Keratinocyte (primary cell): Measurements from ENCODE around the gene FKBP5. TPM values are rescaled to one million over a fixed set of nuclear protein-coding genes. Genes with fewer than 3 reads are reported as not detected.

ENCODE experiments used
- DNase-seq: peaks from one replicate; pipeline ENCODE4 v3.0.0-alpha.2; 2011; ENCODE audit warnings: low read depth, missing footprints, low spot score
- FAIRE-seq: peaks from 2 replicates; lab custom pipeline; 2011; peaks lifted over from hg19 to GRCh38; lab: Jason Lieb, UNC
- H2AFZ ChIP-seq: 2 replicates; pipeline ENCODE4 v1.6.0; 2012; ENCODE audit warnings: low read length, control low read depth, inconsistent platforms; ENCODE audit not compliant: control insufficient read depth
- H3K27ac ChIP-seq: 2 replicates; pipeline ENCODE4 v1.5.1; 2011; ENCODE audit warnings: low read length; ENCODE audit not compliant: control insufficient read depth, insufficient read depth
- H3K27me3 ChIP-seq: 3 replicates; pipeline ENCODE4 v1.6.0; 2011; ENCODE audit warnings: low read length; ENCODE audit not compliant: control insufficient read depth, insufficient read depth; ENCODE audit errors: extremely low read depth
- H3K36me3 ChIP-seq, 2 experiments: 2 replicates in 1 of 2; 3 replicates in 1 of 2; pipeline ENCODE4 v1.5.1; 2011; ENCODE audit warnings: low read length in 2 of 2, mild to moderate bottlenecking in 1 of 2; ENCODE audit not compliant: control insufficient read depth in 2 of 2, insufficient read depth in 2 of 2; ENCODE audit errors: extremely low read depth in 1 of 2
- H3K4me1 ChIP-seq: 3 replicates; pipeline ENCODE4 v1.5.1; 2011; ENCODE audit warnings: low read length; ENCODE audit not compliant: control insufficient read depth, insufficient read depth; ENCODE audit errors: extremely low read depth
- H3K4me2 ChIP-seq: 3 replicates; pipeline ENCODE4 v1.6.0; 2011; ENCODE audit warnings: low read depth, low read length; ENCODE audit not compliant: control insufficient read depth, insufficient read depth; ENCODE audit errors: extremely low read depth
- H3K4me3 ChIP-seq, 3 experiments: fragments of 200-600 bp in 1 of 3; sonication (generic) in 1 of 3; 2 replicates in 2 of 3; 3 replicates in 1 of 3; pipeline ENCODE4 v1.5.1; 2011 to 2016; ENCODE audit warnings: low read length in 3 of 3, mild to moderate bottlenecking in 3 of 3, control low read depth in 2 of 3, inconsistent platforms in 1 of 3, low read depth in 1 of 3, mixed read lengths in 1 of 3, mixed run types in 1 of 3, moderate library complexity in 1 of 3; ENCODE audit not compliant: control insufficient read depth in 2 of 3, insufficient read depth in 2 of 3; ENCODE audit errors: extremely low read depth in 1 of 3
- H3K79me2 ChIP-seq: 2 replicates; pipeline ENCODE4 v1.6.0; 2012; ENCODE audit warnings: low read length; ENCODE audit not compliant: control insufficient read depth, insufficient read depth
- H3K9ac ChIP-seq: 3 replicates; pipeline ENCODE4 v1.6.0; 2011; ENCODE audit warnings: low read length; ENCODE audit not compliant: control insufficient read depth, insufficient read depth; ENCODE audit errors: extremely low read depth
- H3K9me1 ChIP-seq: 3 replicates; pipeline ENCODE4 v1.6.0; 2011; ENCODE audit warnings: low read length; ENCODE audit not compliant: control insufficient read depth, insufficient read depth; ENCODE audit errors: extremely low read depth
- H3K9me3 ChIP-seq: 2 replicates; pipeline ENCODE4 v1.5.1; 2012; ENCODE audit warnings: low read depth, low read length; ENCODE audit not compliant: control insufficient read depth
- H4K20me1 ChIP-seq: 3 replicates; pipeline ENCODE4 v1.6.0; 2011; ENCODE audit warnings: low read length; ENCODE audit not compliant: control insufficient read depth, insufficient read depth; ENCODE audit errors: extremely low read depth
- CTCF ChIP-seq, 3 experiments: IDR thresholded peaks in 1 of 3; conservative IDR thresholded peaks in 1 of 3; optimal IDR thresholded peaks in 1 of 3; 2 replicates in 2 of 3; 3 replicates in 1 of 3; pipeline versions ENCODE3 to v1.5.1; 2011; ENCODE audit warnings: low read length in 3 of 3, mild to moderate bottlenecking in 3 of 3, moderate library complexity in 2 of 3, control low read depth in 1 of 3, inconsistent platforms in 1 of 3; ENCODE audit not compliant: insufficient read depth in 2 of 3; ENCODE audit errors: extremely low read depth in 1 of 3
- EZH2 ChIP-seq: IDR thresholded peaks from one replicate; pipeline ENCODE4 v1.6.1; 2012; ENCODE audit warnings: inconsistent platforms, mild to moderate bottlenecking, low read length, moderate library complexity
- dilution Hi-C: fragments of 300-500 bp; cut with MboI; formaldehyde crosslinking; loops from one replicate; pipeline ENCODE4 v1.7.0; 2020; ENCODE audit warnings: low sequenced_read_pairs; ENCODE audit not compliant: extremely low pct_ligation_motif_present
- polyA plus RNA-seq, 5 experiments: library from polyadenylated mRNA; depleted of rRNA in 3 of 5; stranded (reverse) in 3 of 5; stranded (forward) in 1 of 5; unstranded in 1 of 5; fragments of >200 nt; gene quantifications; 1 replicate in 1 of 5; 2 replicates in 3 of 5; 3 replicates in 1 of 5; pipeline versions ENCODE4 v1.2.1 to v1.2.3, GENCODE V29; 2011 to 2012; ENCODE audit warnings: missing spikeins in 2 of 5, low read depth in 1 of 5, low replicate concordance in 1 of 5

Gene FKBP5
- polyA plus RNA-seq, 1 donor (not counting 4 experiments of a cell fraction or from before 2014, with no cell fraction given), result 88.3 TPM

- Histone ChIP-seq H3K4me2 (no peak overlapping the region), H3K4me1 (peaks cover 37% of the 10 kb centered on the region), H3K9me1 (no peaks in the 10 kb centered on the region), H3K36me3 (peaks cover 12 to 14% of the 10 kb centered on the region in 2 experiments), H3K79me2 (peaks cover 5% of the 10 kb centered on the region), H3K9ac (no peak overlapping the region), H3K27me3 (no peaks in the 10 kb centered on the region), H2AFZ (no peak overlapping the region), H3K4me3 (no peak overlapping the region), H3K9me3 (no peaks in the 10 kb centered on the region), H3K27ac (no peak overlapping the region), H4K20me1 (no peaks in the 10 kb centered on the region)
- TF ChIP-seq CTCF (optimal IDR thresholded peaks at IDR 0.05 in 1 of 3, IDR thresholded peaks at IDR 0.05 in 1 of 3, conservative IDR thresholded peaks at IDR 0.05 in 1 of 3; ENCODE audit: extremely low read depth in 1 of 3, insufficient read depth in 2 of 3, low read length in 3 of 3) (no peak), EZH2 (no peak)
- DNase-seq (no peak), FAIRE-seq (no peak)
- dilution Hi-C loops, result no loop called here
These were observed 103.1 kb downstream of the FKBP5 start for GRCh38 chr6:35585658-35586057.

DNA sequence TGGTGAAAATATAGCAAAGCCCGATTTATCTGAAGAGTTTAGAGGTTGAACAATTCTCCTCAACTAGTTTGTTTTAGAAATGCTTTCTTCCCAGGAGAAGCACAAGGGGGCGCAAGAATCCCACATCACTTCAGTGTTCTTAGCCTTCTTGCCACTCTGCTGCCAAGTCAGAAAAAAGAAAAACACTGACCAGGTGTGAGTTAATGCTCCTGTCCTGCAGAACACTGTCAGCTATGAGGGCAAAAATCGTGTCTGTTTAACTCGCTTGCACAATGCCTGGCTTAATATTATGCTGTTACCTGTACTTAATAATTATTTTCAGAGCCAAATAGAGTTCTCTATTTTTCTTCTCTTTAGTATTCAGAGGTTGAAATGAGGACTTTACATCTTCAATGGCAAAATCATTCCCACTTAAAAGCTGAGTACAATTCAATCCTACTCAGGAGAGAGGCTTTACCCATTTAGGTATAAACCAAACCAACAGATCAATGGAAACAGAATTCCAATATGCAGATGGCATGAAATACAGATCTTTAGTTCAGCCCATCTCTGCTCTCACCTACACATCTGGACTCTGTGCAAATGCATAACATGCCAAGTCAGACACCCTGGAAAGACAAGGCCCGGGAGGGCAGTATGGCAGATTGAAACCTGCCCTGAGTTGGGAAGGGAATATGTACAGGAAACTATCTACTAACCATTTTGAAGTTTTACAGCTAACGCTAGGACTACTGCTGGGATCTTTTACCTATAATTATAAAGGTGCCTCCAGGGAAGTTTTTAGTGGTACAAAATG is 104.6 kb downstream of the FKBP5 start:
- no peak overlapping the region for H2AFZ ChIP-seq
- H3K79me2 ChIP-seq, result peaks cover 5% of the 10 kb centered on the region
- peak overlapping the region; percentile 24 for H3K9ac ChIP-seq
- H3K27me3 ChIP-seq, result no peaks in the 10 kb centered on the region
- H3K4me2 ChIP-seq, result peak overlapping the region; percentile 49
- H3K4me3 ChIP-seq, result no peak overlapping the region
- dilution Hi-C loops, result no loop called here
- H4K20me1 ChIP-seq, result no peaks in the 10 kb centered on the region
- H3K27ac ChIP-seq, result peak overlapping the region; percentile 55
- DNase-seq (no peak), FAIRE-seq (peak; percentile 88)
- peaks cover 37% of the 10 kb centered on the region for H3K4me1 ChIP-seq
- TF ChIP-seq EZH2, result no peak
- peak; percentile 71 to 74 (median 74) for TF ChIP-seq CTCF (optimal IDR thresholded peaks at IDR 0.05 in 1 of 3, IDR thresholded peaks at IDR 0.05 in 1 of 3, conservative IDR thresholded peaks at IDR 0.05 in 1 of 3; ENCODE audit: extremely low read depth in 1 of 3, insufficient read depth in 2 of 3, low read length in 3 of 3)
- H3K9me3 ChIP-seq, result no peaks in the 10 kb centered on the region
- peaks cover 12 to 17% of the 10 kb centered on the region in 2 experiments for H3K36me3 ChIP-seq
- H3K9me1 ChIP-seq, result no peaks in the 10 kb centered on the region
